ENCODE data around the gene CSTA. TPM values are rescaled to one million over a fixed set of nuclear protein-coding genes. Genes with fewer than 3 reads are reported as not detected.

The CSTA gene
- total and polyA plus RNA-seq, 2 of the 13 experiments (the other 11 are each of a cell fraction or from before 2014, with no cell fraction given) = 3.9 to 11.0 TPM

- TF ChIP-seq HNF4A (CRISPR knock-in tag; IDR thresholded peaks at IDR 0.05) (peak; percentile 82), ZMYM3 (CRISPR knock-in tag; IDR thresholded peaks at IDR 0.05) (no peak), ZBTB46 (CRISPR knock-in tag; IDR thresholded peaks at IDR 0.05; ENCODE audit: borderline replicate concordance) (no peak), THAP9 (CRISPR knock-in tag; IDR thresholded peaks at IDR 0.05; ENCODE audit: borderline replicate concordance) (no peak), MAFK (conservative IDR thresholded peaks at IDR 0.05 in 1 of 2, IDR thresholded peaks at IDR 0.05 in 1 of 2; ENCODE audit: low read length in 2 of 2) (peak; percentile 8 to 61; a peak in 2 of 4 replicates), TMF1 (CRISPR knock-in tag; IDR thresholded peaks at IDR 0.05; ENCODE audit: low read depth) (no peak), NR1H2 (CRISPR knock-in tag; IDR thresholded peaks at IDR 0.05; ENCODE audit: borderline replicate concordance, low read depth) (no peak), HIVEP1 (CRISPR knock-in tag; IDR thresholded peaks at IDR 0.05) (no peak), RBAK (CRISPR knock-in tag; IDR thresholded peaks at IDR 0.05) (no peak), ZNF136 (CRISPR knock-in tag; IDR thresholded peaks at IDR 0.05; ENCODE audit: low read depth) (no peak), ZNF329 (CRISPR knock-in tag; IDR thresholded peaks at IDR 0.05; ENCODE audit: low read depth) (no peak), ZNF629 (CRISPR knock-in tag; conservative IDR thresholded peaks at IDR 0.05) (no peak), SNRNP70 (IDR thresholded peaks at IDR 0.05; ENCODE audit: low read depth, low read length) (no peak), RFXANK (CRISPR knock-in tag; IDR thresholded peaks at IDR 0.05) (no peak), MAFF (IDR thresholded peaks at IDR 0.05; ENCODE audit: low read depth, low read length) (peak; percentile 34), IKZF4 (CRISPR knock-in tag; IDR thresholded peaks at IDR 0.05; ENCODE audit: borderline replicate concordance, low read depth, not compliant biosample characterization) (no peak), GATAD2A (CRISPR knock-in tag; IDR thresholded peaks at IDR 0.05) (peak; percentile 31; the same call in 1 of the 2 replicates), CSRNP1 (CRISPR knock-in tag; IDR thresholded peaks at IDR 0.05) (no peak), THRA (CRISPR knock-in tag; IDR thresholded peaks at IDR 0.05; ENCODE audit: borderline replicate concordance) (no peak), ARNTL (CRISPR knock-in tag; IDR thresholded peaks at IDR 0.05) (0 out of 2 replicates have a peak, but pooled peaks have one; percentile 50), NFE2L2 (IDR thresholded peaks at IDR 0.05; ENCODE audit: low read length) (no peak), SMC3 (IDR thresholded peaks at IDR 0.05; ENCODE audit: low read length) (peak; percentile 67), ZC3H13 (CRISPR knock-in tag; IDR thresholded peaks at IDR 0.05) (no peak)
Measured at GRCh38 chr3:122305818-122306621, 19.0 kb upstream of the CSTA start (continued).

Measured in HepG2 (cell line).